ENCODE measurements around the gene SNX32.

The SNX32 gene

GRCh38 chr11:65802841-65803240 lies 30.9 kb upstream of the SNX32 start:
- Histone ChIP-seq H3K79me2 (ENCODE audit: insufficient read depth, low read length) (no peaks in the 10 kb centered on the region), H3K9me2 (replicated peaks; ENCODE audit: low read depth, low read length) (no peaks in the 10 kb centered on the region), H4K20me1 (ENCODE audit: insufficient read depth, low read length, poor library complexity, severe bottlenecking) (no peaks in the 10 kb centered on the region), H3K27me3 (ENCODE audit: insufficient read depth, low read length, poor library complexity, severe bottlenecking) (no peaks in the 10 kb centered on the region), H3K4me3 (ENCODE audit: low read length, poor library complexity, severe bottlenecking) (no peak overlapping the region), H3K4me1 (ENCODE audit: insufficient read depth, low read length, poor library complexity, severe bottlenecking) (no peaks in the 10 kb centered on the region), H3K9me3 (ENCODE audit: insufficient read depth, low read depth, low read length) (no peaks in the 10 kb centered on the region), H3K9ac (ENCODE audit: low read depth, low read length, poor library complexity, severe bottlenecking) (no peak overlapping the region), H3K4me2 (ENCODE audit: low read depth, low read length, poor library complexity, severe bottlenecking) (no peak overlapping the region), H3K36me3 (ENCODE audit: insufficient read depth, low read length) (no peaks in the 10 kb centered on the region), H3F3A (ENCODE audit: low read depth) (no peaks in the 10 kb centered on the region), H2AFZ (ENCODE audit: low read length) (no peak overlapping the region; the same call in 1 of the 2 replicates)
- TF ChIP-seq CTCF (conservative IDR thresholded peaks at IDR 0.05; ENCODE audit: low read length), result no peak
- no peak for TF ChIP-seq EZH2phosphoT487 (IDR thresholded peaks at IDR 0.05; ENCODE audit: borderline replicate concordance)

GRCh38 chr11:65803797-65804492 lies 29.8 kb upstream of the SNX32 start:
- Histone ChIP-seq H3F3A (ENCODE audit: low read depth) (no peaks in the 10 kb centered on the region), H3K36me3 (ENCODE audit: insufficient read depth, low read length) (no peaks in the 10 kb centered on the region), H3K4me3 (ENCODE audit: low read length, poor library complexity, severe bottlenecking) (no peak overlapping the region), H3K9me3 (ENCODE audit: insufficient read depth, low read depth, low read length) (no peaks in the 10 kb centered on the region), H3K4me1 (ENCODE audit: insufficient read depth, low read length, poor library complexity, severe bottlenecking) (no peaks in the 10 kb centered on the region), H3K27me3 (ENCODE audit: insufficient read depth, low read length, poor library complexity, severe bottlenecking) (no peaks in the 10 kb centered on the region), H3K9ac (ENCODE audit: low read depth, low read length, poor library complexity, severe bottlenecking) (no peak overlapping the region), H3K4me2 (ENCODE audit: low read depth, low read length, poor library complexity, severe bottlenecking) (no peak overlapping the region), H3K9me2 (replicated peaks; ENCODE audit: low read depth, low read length) (no peaks in the 10 kb centered on the region), H3K79me2 (ENCODE audit: insufficient read depth, low read length) (no peaks in the 10 kb centered on the region), H4K20me1 (ENCODE audit: insufficient read depth, low read length, poor library complexity, severe bottlenecking) (no peaks in the 10 kb centered on the region), H2AFZ (ENCODE audit: low read length) (no peak overlapping the region)
- TF ChIP-seq EZH2phosphoT487 (IDR thresholded peaks at IDR 0.05; ENCODE audit: borderline replicate concordance) (no peak), CTCF (conservative IDR thresholded peaks at IDR 0.05; ENCODE audit: low read length) (no peak)

GRCh38 chr11:65806979-65807378 lies 26.8 kb upstream of the SNX32 start:
- H3K79me2 ChIP-seq (ENCODE audit: insufficient read depth, low read length), result no peaks in the 10 kb centered on the region
- TF ChIP-seq EZH2phosphoT487 (IDR thresholded peaks at IDR 0.05; ENCODE audit: borderline replicate concordance), result no peak
- no peak for TF ChIP-seq CTCF (conservative IDR thresholded peaks at IDR 0.05; ENCODE audit: low read length)
- no peaks in the 10 kb centered on the region for H3K4me1 ChIP-seq (ENCODE audit: insufficient read depth, low read length, poor library complexity, severe bottlenecking)
- H3K4me2 ChIP-seq (ENCODE audit: low read depth, low read length, poor library complexity, severe bottlenecking), result no peak overlapping the region
- H4K20me1 ChIP-seq (ENCODE audit: insufficient read depth, low read length, poor library complexity, severe bottlenecking), result no peaks in the 10 kb centered on the region
- H3K9me2 ChIP-seq (replicated peaks; ENCODE audit: low read depth, low read length), result no peaks in the 10 kb centered on the region
- H3K9me3 ChIP-seq (ENCODE audit: insufficient read depth, low read depth, low read length), result no peaks in the 10 kb centered on the region
- no peaks in the 10 kb centered on the region for H3K27me3 ChIP-seq (ENCODE audit: insufficient read depth, low read length, poor library complexity, severe bottlenecking)
- H3K4me3 ChIP-seq (ENCODE audit: low read length, poor library complexity, severe bottlenecking), result no peak overlapping the region
- no peak overlapping the region for H2AFZ ChIP-seq (ENCODE audit: low read length)
- no peaks in the 10 kb centered on the region for H3F3A ChIP-seq (ENCODE audit: low read depth)
- no peak overlapping the region for H3K9ac ChIP-seq (ENCODE audit: low read depth, low read length, poor library complexity, severe bottlenecking)
- H3K36me3 ChIP-seq (ENCODE audit: insufficient read depth, low read length), result no peaks in the 10 kb centered on the region
